GM12878 (cell line): ENCODE results near the gene PDE8B. TPM values are rescaled to one million over a fixed set of nuclear protein-coding genes. Genes with fewer than 3 reads are reported as not detected.

Experiments
- ATAC-seq: fragments of 200-7000 bp; cut with Tn5 transposase; 3 replicates; pipeline ENCODE4 v1.9.1; 2020; ENCODE audit warnings: mild to moderate bottlenecking, moderate library complexity
- BruUV-seq: library from RNA; stranded (reverse); fragments of 400-500 nt; replicated peaks from 2 replicates; lab custom pipeline; 2021; lab: Mats Ljungman, UMichigan
- CTCF ChIA-PET: fragments of 300-600 bp; sonication (Branson Sonifier 250); formaldehyde crosslinking; extraction: SDS; loops from one replicate; lab custom pipeline; 2021; ENCODE audit warnings: inconsistent platforms; lab: Yijun Ruan, JAX
- POLR2A ChIA-PET: fragments of 350-600 bp; formaldehyde crosslinking; extraction: SDS; loops from one replicate; lab custom pipeline; 2021; ENCODE audit warnings: inconsistent platforms; lab: Charles Lee
- RAD21 ChIA-PET: fragments of 300-600 bp; sonication (Branson Sonifier 250); formaldehyde crosslinking; loops from one replicate; lab custom pipeline; 2023; ENCODE audit warnings: antibody characterized with exemption; ENCODE audit not compliant: unreplicated experiment; lab: Charles Lee
- SMC1A ChIA-PET: fragments of 300-600 bp; sonication (Branson Sonifier 250); formaldehyde crosslinking; loops from one replicate; lab custom pipeline; 2023; ENCODE audit not compliant: unreplicated experiment, uncharacterized antibody; lab: Charles Lee
- DNase-seq: peaks from one replicate; pipeline ENCODE4 v3.0.0-alpha.2; 2011; ENCODE audit warnings: low read depth, low spot score
- FAIRE-seq: peaks from 3 replicates; lab custom pipeline; 2011; peaks lifted over from hg19 to GRCh38; lab: Jason Lieb, UNC
- H2AFZ ChIP-seq: 2 replicates; pipeline ENCODE4 v1.6.0; 2011; ENCODE audit warnings: low read depth, low read length, control low read depth; ENCODE audit not compliant: control insufficient read depth
- H3K27ac ChIP-seq: 2 replicates; pipeline ENCODE4 v1.5.1; 2011; ENCODE audit warnings: control low read depth; ENCODE audit not compliant: control insufficient read depth, insufficient read depth
- H3K27me3 ChIP-seq, 2 experiments: replicated peaks in 1 of 2; 2 replicates each; pipeline versions ENCODE4 v1.6.0 to v1.6.1; 2011; ENCODE audit warnings: low read length in 1 of 2; ENCODE audit not compliant: control insufficient read depth in 2 of 2, insufficient read depth in 2 of 2
- H3K36me3 ChIP-seq, 2 experiments: 2 replicates each; pipeline ENCODE4 v1.5.1; 2011; ENCODE audit warnings: low read length in 1 of 2; ENCODE audit not compliant: control insufficient read depth in 2 of 2, insufficient read depth in 2 of 2
- H3K4me1 ChIP-seq: 2 replicates; pipeline ENCODE4 v1.6.1; 2011; ENCODE audit warnings: mild to moderate bottlenecking, low read length, moderate library complexity, mixed read lengths; ENCODE audit not compliant: control insufficient read depth, insufficient read depth
- H3K4me2 ChIP-seq: 2 replicates; pipeline ENCODE4 v1.6.0; 2011; ENCODE audit warnings: control low read depth; ENCODE audit not compliant: control insufficient read depth, insufficient read depth
- H3K4me3 ChIP-seq: fragments of 200-600 bp; sonication (generic); 2 replicates; pipeline ENCODE4 v1.5.1; 2016
- H3K79me2 ChIP-seq: 2 replicates; pipeline ENCODE4 v1.6.0; 2011; ENCODE audit warnings: low read length; ENCODE audit not compliant: control insufficient read depth, insufficient read depth
- H3K9ac ChIP-seq: 2 replicates; pipeline ENCODE4 v1.8.0; 2011; ENCODE audit warnings: low read length, control low read depth, mixed read lengths; ENCODE audit not compliant: control insufficient read depth, insufficient read depth
- H3K9me3 ChIP-seq: replicated peaks from 3 replicates; pipeline ENCODE4 v1.5.1; 2011; ENCODE audit warnings: mild to moderate bottlenecking, low read length; ENCODE audit not compliant: control insufficient read depth, insufficient read depth
- H4K20me1 ChIP-seq: 2 replicates; pipeline ENCODE4 v1.6.0; 2011; ENCODE audit not compliant: control insufficient read depth, insufficient read depth
- BHLHE40 ChIP-seq, 2 experiments: fragments of 450-650 bp in 1 of 2; IDR thresholded peaks; 2 replicates each; pipeline ENCODE4 v1.6.1; 2011 to 2017; ENCODE audit warnings: low read depth in 2 of 2, borderline replicate concordance in 1 of 2, improper control_type of control experiment in 1 of 2, low read length in 1 of 2, mild to moderate bottlenecking in 1 of 2
- BRCA1 ChIP-seq: IDR thresholded peaks from 2 replicates; pipeline ENCODE4 v1.6.1; 2011; ENCODE audit warnings: low read depth, low read length, improper control_type of control experiment
- MEF2A ChIP-seq: IDR thresholded peaks from 2 replicates; pipeline ENCODE4 v1.6.1; 2011; ENCODE audit warnings: low read depth, mild to moderate bottlenecking, low read length, moderate library complexity; ENCODE audit not compliant: insufficient read depth
- NR2C2 ChIP-seq: IDR thresholded peaks from 2 replicates; pipeline ENCODE4 v1.6.1; 2011; ENCODE audit warnings: borderline replicate concordance, low read depth; ENCODE audit not compliant: control insufficient read depth, insufficient read length
- SIN3A ChIP-seq: IDR thresholded peaks from 2 replicates; pipeline ENCODE4 v1.6.1; 2012; ENCODE audit warnings: low read depth, low read length, improper control_type of control experiment
- ZNF24 ChIP-seq: fragments of 450-650 bp; IDR thresholded peaks from 2 replicates; pipeline ENCODE4 v1.6.1; 2017; ENCODE audit warnings: antibody characterized with exemption, mild to moderate bottlenecking
- WGBS: methylation state at CpG from one replicate; pipeline ENCODE4 v1.1.6; 2016; ENCODE audit warnings: low lambda C conversion rate; ENCODE audit not compliant: insufficient replicate concordance, insufficient coverage; ENCODE audit errors: missing lambda C conversion rate; 5-methylcytosine and 5-hydroxymethylcytosine counted together
- in situ Hi-C: fragments of 300-500 bp; cut with MboI; formaldehyde crosslinking; loops from 9 replicates; pipeline ENCODE4 v1.14.3; 2018; ENCODE audit warnings: mixed read lengths
- intact Hi-C: fragments of 100-400 bp; cut with micrococcal nuclease; formaldehyde crosslinking; loops from one replicate; pipeline ENCODE4 v1.14.2; 2022; ENCODE audit not compliant: unreplicated experiment
- polyA plus RNA-seq, 11 experiments: library from polyadenylated mRNA; depleted of rRNA in 4 of 11; unstranded in 6 of 11; stranded (reverse) in 5 of 11; fragments of >200 nt; fragmentation: Nextera tagmentation in 4 of 11; fragmentation: Illumina TruSeq in 1 of 11; extraction: Ambion mirVana in 4 of 11; extraction: Trizol in 1 of 11; gene quantifications; 1 replicate in 1 of 11; 2 replicates in 10 of 11; pipeline versions ENCODE4 v1.2.1 to v1.2.3, GENCODE V29; 2011 to 2016; ENCODE audit warnings: inconsistent platforms in 2 of 11, missing spikeins in 2 of 11, low read depth in 1 of 11
- total RNA-seq, 4 experiments: library from RNA; depleted of rRNA in 3 of 4; stranded (reverse); fragments of >200 nt in 3 of 4; fragmentation: Illumina TruSeq in 1 of 4; extraction: Trizol in 1 of 4; gene quantifications; 2 replicates each; pipeline versions ENCODE4 v1.2.1 to v1.2.3, GENCODE V29; 2013 to 2021
- TF ChIP-seq, protein P1 (sequence below): fragments of 450-650 bp; IDR thresholded peaks from 2 replicates; pipeline ENCODE4 v1.6.1; 2014; ENCODE audit warnings: mild to moderate bottlenecking
- TF ChIP-seq, protein P2 (sequence below): fragments of 450-650 bp; IDR thresholded peaks from 2 replicates; pipeline ENCODE4 v1.6.1; 2017; ENCODE audit warnings: mild to moderate bottlenecking, low read depth, inconsistent platforms; ENCODE audit not compliant: poor library complexity, severe bottlenecking
- TF ChIP-seq, protein P3 (sequence below): fragments of 450-650 bp; IDR thresholded peaks from 2 replicates; pipeline ENCODE4 v1.6.1; 2017; ENCODE audit warnings: mild to moderate bottlenecking, moderate library complexity

Gene PDE8B
- total and polyA plus RNA-seq, 10 of the 15 experiments (the other 5 are each of a cell fraction or from before 2014, with no cell fraction given) = 0.03 to 0.44 (median 0.20) TPM; not detected in 3

DNA sequence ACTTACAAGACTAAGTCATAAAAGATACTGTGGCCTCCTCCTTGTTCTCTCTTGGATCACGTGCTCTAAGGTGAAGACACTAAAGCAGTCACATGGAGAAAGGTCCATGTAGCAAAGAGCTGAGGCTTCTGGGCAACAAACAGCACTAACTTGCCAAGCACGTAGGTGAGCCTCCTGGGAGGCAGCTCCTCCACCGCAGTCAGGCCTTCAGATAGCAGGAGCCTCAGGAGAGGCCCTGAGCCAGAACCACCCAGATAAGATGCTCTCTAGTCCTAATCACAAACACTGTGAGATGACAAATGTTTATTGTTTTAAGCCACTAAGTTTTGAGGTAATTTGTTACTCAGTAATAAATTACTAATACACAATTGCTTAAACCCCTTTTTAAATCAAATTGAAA, 243.6 kb downstream of the PDE8B start:
- Histone ChIP-seq H3K27ac (no peak overlapping the region), H3K79me2 (no peaks in the 10 kb centered on the region), H3K27me3 (no peaks in the 10 kb centered on the region), H3K36me3 (peaks cover 0 to 10% of the 10 kb centered on the region in 2 experiments; a peak in 2 of 4 replicates), H3K9ac (no peak overlapping the region), H2AFZ (no peak overlapping the region), H3K4me1 (no peaks in the 10 kb centered on the region), H3K9me3 (no peaks in the 10 kb centered on the region), H3K4me2 (no peak overlapping the region), H4K20me1 (no peaks in the 10 kb centered on the region), H3K4me3 (no peak overlapping the region)
- in situ Hi-C loops (no loop called here), intact Hi-C loops (no loop called here)
- SMC1A ChIA-PET = interaction anchor here (0.8 to 0.9 kb wide), 2 partner anchors 12 to 17 kb away, joined by 3 to 4 read pairs; no protein-coding TSS in a partner anchor
- no TSS peak for BruUV-seq
- CTCF ChIA-PET = no interaction called here
- POLR2A ChIA-PET = no interaction called here
- TF ChIP-seq SIN3A (no peak), NR2C2 (no peak)
- TF ChIP-seq, protein P1, sequence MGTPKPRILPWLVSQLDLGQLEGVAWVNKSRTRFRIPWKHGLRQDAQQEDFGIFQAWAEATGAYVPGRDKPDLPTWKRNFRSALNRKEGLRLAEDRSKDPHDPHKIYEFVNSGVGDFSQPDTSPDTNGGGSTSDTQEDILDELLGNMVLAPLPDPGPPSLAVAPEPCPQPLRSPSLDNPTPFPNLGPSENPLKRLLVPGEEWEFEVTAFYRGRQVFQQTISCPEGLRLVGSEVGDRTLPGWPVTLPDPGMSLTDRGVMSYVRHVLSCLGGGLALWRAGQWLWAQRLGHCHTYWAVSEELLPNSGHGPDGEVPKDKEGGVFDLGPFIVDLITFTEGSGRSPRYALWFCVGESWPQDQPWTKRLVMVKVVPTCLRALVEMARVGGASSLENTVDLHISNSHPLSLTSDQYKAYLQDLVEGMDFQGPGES = no peak
- TF ChIP-seq, all 136 proteins: peak for 0
- DNase-seq (no peak), FAIRE-seq (no peak), ATAC-seq (no peak)
- 100% methylated on average over 3 of the region's 3 CpGs for WGBS
- RAD21 ChIA-PET = no interaction called here

DNA sequence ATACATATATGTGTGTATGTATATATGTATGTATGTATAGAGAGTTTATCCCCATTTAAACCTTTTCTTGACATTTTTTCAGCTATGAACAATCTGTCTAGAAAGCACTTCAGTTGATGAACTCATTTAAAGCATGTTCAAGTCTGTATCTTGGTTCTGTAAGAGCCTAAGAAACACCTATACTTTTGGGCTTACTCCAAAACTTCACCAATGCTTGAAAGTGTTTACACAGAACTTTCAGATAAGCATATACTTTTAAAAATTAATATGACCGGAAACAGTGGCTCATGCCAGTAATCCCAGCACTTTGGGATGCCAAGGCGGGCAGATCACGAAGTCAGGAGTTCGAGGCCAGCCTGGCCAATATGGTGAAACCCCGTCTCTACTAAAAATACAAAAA, 250.8 kb downstream of the PDE8B start:
- CTCF ChIA-PET = no interaction called here
- 100% methylated on average over 5 of the region's 5 CpGs for WGBS
- TF ChIP-seq, protein P2, sequence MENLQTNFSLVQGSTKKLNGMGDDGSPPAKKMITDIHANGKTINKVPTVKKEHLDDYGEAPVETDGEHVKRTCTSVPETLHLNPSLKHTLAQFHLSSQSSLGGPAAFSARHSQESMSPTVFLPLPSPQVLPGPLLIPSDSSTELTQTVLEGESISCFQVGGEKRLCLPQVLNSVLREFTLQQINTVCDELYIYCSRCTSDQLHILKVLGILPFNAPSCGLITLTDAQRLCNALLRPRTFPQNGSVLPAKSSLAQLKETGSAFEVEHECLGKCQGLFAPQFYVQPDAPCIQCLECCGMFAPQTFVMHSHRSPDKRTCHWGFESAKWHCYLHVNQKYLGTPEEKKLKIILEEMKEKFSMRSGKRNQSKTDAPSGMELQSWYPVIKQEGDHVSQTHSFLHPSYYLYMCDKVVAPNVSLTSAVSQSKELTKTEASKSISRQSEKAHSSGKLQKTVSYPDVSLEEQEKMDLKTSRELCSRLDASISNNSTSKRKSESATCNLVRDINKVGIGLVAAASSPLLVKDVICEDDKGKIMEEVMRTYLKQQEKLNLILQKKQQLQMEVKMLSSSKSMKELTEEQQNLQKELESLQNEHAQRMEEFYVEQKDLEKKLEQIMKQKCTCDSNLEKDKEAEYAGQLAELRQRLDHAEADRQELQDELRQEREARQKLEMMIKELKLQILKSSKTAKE = no peak
- TF ChIP-seq BRCA1 = no peak
- no peak for TF ChIP-seq ZNF24
- TF ChIP-seq, protein P3, sequence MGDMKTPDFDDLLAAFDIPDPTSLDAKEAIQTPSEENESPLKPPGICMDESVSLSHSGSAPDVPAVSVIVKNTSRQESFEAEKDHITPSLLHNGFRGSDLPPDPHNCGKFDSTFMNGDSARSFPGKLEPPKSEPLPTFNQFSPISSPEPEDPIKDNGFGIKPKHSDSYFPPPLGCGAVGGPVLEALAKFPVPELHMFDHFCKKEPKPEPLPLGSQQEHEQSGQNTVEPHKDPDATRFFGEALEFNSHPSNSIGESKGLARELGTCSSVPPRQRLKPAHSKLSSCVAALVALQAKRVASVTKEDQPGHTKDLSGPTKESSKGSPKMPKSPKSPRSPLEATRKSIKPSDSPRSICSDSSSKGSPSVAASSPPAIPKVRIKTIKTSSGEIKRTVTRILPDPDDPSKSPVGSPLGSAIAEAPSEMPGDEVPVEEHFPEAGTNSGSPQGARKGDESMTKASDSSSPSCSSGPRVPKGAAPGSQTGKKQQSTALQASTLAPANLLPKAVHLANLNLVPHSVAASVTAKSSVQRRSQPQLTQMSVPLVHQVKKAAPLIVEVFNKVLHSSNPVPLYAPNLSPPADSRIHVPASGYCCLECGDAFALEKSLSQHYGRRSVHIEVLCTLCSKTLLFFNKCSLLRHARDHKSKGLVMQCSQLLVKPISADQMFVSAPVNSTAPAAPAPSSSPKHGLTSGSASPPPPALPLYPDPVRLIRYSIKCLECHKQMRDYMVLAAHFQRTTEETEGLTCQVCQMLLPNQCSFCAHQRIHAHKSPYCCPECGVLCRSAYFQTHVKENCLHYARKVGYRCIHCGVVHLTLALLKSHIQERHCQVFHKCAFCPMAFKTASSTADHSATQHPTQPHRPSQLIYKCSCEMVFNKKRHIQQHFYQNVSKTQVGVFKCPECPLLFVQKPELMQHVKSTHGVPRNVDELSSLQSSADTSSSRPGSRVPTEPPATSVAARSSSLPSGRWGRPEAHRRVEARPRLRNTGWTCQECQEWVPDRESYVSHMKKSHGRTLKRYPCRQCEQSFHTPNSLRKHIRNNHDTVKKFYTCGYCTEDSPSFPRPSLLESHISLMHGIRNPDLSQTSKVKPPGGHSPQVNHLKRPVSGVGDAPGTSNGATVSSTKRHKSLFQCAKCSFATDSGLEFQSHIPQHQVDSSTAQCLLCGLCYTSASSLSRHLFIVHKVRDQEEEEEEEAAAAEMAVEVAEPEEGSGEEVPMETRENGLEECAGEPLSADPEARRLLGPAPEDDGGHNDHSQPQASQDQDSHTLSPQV = no peak
- no peak for TF ChIP-seq MEF2A
- no peak for TF ChIP-seq BHLHE40 (IDR thresholded peaks at IDR 0.05; ENCODE audit: borderline replicate concordance in 1 of 2, low read depth in 2 of 2, low read length in 1 of 2)

More for the DNA sequence above, 250.8 kb downstream of the PDE8B start:
- no peaks in the 10 kb centered on the region; the same call in 1 of the 2 replicates for H3K79me2 ChIP-seq
- ChIA-PET POLR2A (interaction anchor here (0.6 kb wide), 1 partner anchor 260 kb away, joined by 5 read pairs; no protein-coding TSS in a partner anchor), RAD21 (interaction anchor here (1.4 kb wide), 1 partner anchor 31 kb away, joined by 4 read pairs; the partner anchor contains the start of gene WDR41), SMC1A (interaction anchor here (1.8 to 2.3 kb wide), 2 partner anchors 11 to 31 kb away, joined by 5 to 9 read pairs; partner anchors contain the start of gene WDR41)
- H3K27ac ChIP-seq = no peak overlapping the region
- H3K4me3 ChIP-seq = no peak overlapping the region
- H2AFZ ChIP-seq = no peak overlapping the region
- in situ Hi-C loops (no loop called here), intact Hi-C loops (no loop called here)
- no peaks in the 10 kb centered on the region for H3K9me3 ChIP-seq
- no peak overlapping the region for H3K4me2 ChIP-seq
- H3K27me3 ChIP-seq = no peaks in the 10 kb centered on the region
- H3K36me3 ChIP-seq = no peaks in the 10 kb centered on the region; a peak in 1 of 4 replicates
- BruUV-seq = no TSS peak
- no peak for DNase-seq
- no peaks in the 10 kb centered on the region for H4K20me1 ChIP-seq
- no peak for ATAC-seq
- no peak for FAIRE-seq
- no peak overlapping the region for H3K9ac ChIP-seq
- no peaks in the 10 kb centered on the region for H3K4me1 ChIP-seq
